Endodermal cell (in vitro differentiated cells): ENCODE results near the gene FGF13. TPM values are rescaled to one million over a fixed set of nuclear protein-coding genes. Genes with fewer than 3 reads are reported as not detected.

Experiments
- DNase-seq: peaks from one replicate; pipeline ENCODE4 v3.0.0-alpha.2; 2017
- H3K27ac ChIP-seq: 2 replicates; pipeline ENCODE4 v1.5.1; 2013; ENCODE audit warnings: mild to moderate bottlenecking, low read depth, low read length, moderate library complexity
- H3K27me3 ChIP-seq: 2 replicates; pipeline ENCODE4 v1.6.1; 2013; ENCODE audit warnings: mild to moderate bottlenecking, low read length, moderate library complexity; ENCODE audit not compliant: insufficient read depth, control insufficient read depth, poor library complexity, severe bottlenecking
- H3K36me3 ChIP-seq: 2 replicates; pipeline ENCODE4 v1.7.0; 2013; ENCODE audit warnings: mild to moderate bottlenecking, low read length, moderate library complexity; ENCODE audit not compliant: control insufficient read depth, insufficient read depth
- H3K4me1 ChIP-seq: one replicate; pipeline ENCODE4 v1.7.0; 2013; ENCODE audit warnings: low read length; ENCODE audit not compliant: control insufficient read depth, insufficient read depth
- H3K4me3 ChIP-seq: 2 replicates; pipeline ENCODE4 v1.5.1; 2013; ENCODE audit warnings: mild to moderate bottlenecking, low read length, moderate library complexity
- H3K9ac ChIP-seq: 2 replicates; pipeline ENCODE4 v1.6.1; 2013; ENCODE audit warnings: mild to moderate bottlenecking, low read length, moderate library complexity; ENCODE audit not compliant: poor library complexity, severe bottlenecking; ENCODE audit errors: extremely low read depth
- H3K9me3 ChIP-seq: 2 replicates; pipeline ENCODE4 v1.6.1; 2013; ENCODE audit warnings: mild to moderate bottlenecking, low read length, moderate library complexity; ENCODE audit not compliant: control insufficient read depth
- H3K27ac Mint-ChIP-seq: 2 replicates; pipeline ENCODE4 v1.8.0; 2020; ENCODE audit warnings: mixed read lengths
- H3K27me3 Mint-ChIP-seq: 2 replicates; pipeline ENCODE4 v1.8.0; 2021; ENCODE audit warnings: mild to moderate bottlenecking, mixed read lengths; ENCODE audit not compliant: insufficient read depth
- H3K36me3 Mint-ChIP-seq: 2 replicates; pipeline ENCODE4 v1.8.0; 2020; ENCODE audit warnings: low read depth, mixed read lengths
- H3K4me1 Mint-ChIP-seq: 2 replicates; pipeline ENCODE4 v1.8.0; 2020; ENCODE audit warnings: mixed read lengths
- H3K4me3 Mint-ChIP-seq: 2 replicates; pipeline ENCODE4 v1.8.0; 2020; ENCODE audit warnings: mild to moderate bottlenecking, moderate library complexity, mixed read lengths
- H3K9me3 Mint-ChIP-seq: 2 replicates; pipeline ENCODE4 v1.8.0; 2020; ENCODE audit warnings: mild to moderate bottlenecking, mixed read lengths
- WGBS, 2 experiments: methylation state at CpG; one replicate each; pipeline versions ENCODE4 v1.1.5 to v1.1.7; 2013; ENCODE audit warnings: missing lambda C conversion rate in 2 of 2, mixed read lengths in 1 of 2; ENCODE audit not compliant: insufficient coverage in 1 of 2, insufficient read length in 1 of 2; 5-methylcytosine and 5-hydroxymethylcytosine counted together
- total RNA-seq, 2 donors: library from RNA; stranded (reverse); fragmentation: NEBNext Ultra II Directional in 1 of 2; extraction: Animal tissue kit (Norgen Biotek cat#: 25700) in 1 of 2; gene quantifications; 2 replicates in 1 of 2; 3 replicates in 1 of 2; pipeline ENCODE4 v1.2.1, GENCODE V29; 2021
- TF ChIP-seq, protein P1 (sequence below): fragments of 200-600 bp; sonication (generic); conservative IDR thresholded peaks from 2 replicates; pipeline ENCODE4 v1.5.0; 2021; ENCODE audit warnings: antibody characterized with exemption, mild to moderate bottlenecking

Gene FGF13
- total RNA-seq, 2 donors from 2014 or later, result 31.1 to 69.4 TPM

DNA sequence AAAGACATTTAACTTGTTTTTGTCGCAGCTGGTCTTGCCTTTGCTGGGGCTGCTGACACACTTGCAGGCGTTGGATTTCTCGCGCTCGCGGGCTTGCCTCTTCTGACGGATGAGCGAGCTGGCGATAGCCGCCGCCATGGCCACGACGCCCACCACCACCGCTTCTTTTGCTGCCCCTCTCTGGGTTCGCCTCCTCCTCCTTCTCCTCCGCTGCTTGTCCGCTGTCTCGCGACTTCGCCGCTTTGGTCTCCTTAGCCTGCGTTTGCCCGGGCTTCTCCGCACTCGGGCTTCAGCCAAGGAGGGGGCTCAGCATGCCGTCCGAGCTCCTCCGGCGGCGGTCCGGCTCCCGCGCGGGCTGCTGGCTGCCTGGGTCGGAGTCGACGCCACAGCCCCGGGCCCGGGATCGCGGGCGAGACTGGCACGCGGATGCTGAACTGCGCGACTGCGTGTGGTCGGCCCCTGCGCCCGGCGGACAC, 613 bp downstream of the FGF13 start:
- Histone ChIP-seq H3K27ac (no peak overlapping the region), H3K27me3 (no peaks in the 10 kb centered on the region), H3K9me3 (no peaks in the 10 kb centered on the region), H3K4me3 (peak overlapping the region; percentile 84), H3K4me1 (no peaks in the 10 kb centered on the region), H3K36me3 (peaks cover 23% of the 10 kb centered on the region), H3K9ac (peak overlapping the region; percentile 70)
- H3K27me3 Mint-ChIP-seq, result peaks cover 11% of the 10 kb centered on the region
- H3K27ac Mint-ChIP-seq, result peak overlapping the region; percentile 67
- no peaks in the 10 kb centered on the region for H3K9me3 Mint-ChIP-seq
- H3K36me3 Mint-ChIP-seq, result peaks cover 25% of the 10 kb centered on the region
- TF ChIP-seq, protein P1, sequence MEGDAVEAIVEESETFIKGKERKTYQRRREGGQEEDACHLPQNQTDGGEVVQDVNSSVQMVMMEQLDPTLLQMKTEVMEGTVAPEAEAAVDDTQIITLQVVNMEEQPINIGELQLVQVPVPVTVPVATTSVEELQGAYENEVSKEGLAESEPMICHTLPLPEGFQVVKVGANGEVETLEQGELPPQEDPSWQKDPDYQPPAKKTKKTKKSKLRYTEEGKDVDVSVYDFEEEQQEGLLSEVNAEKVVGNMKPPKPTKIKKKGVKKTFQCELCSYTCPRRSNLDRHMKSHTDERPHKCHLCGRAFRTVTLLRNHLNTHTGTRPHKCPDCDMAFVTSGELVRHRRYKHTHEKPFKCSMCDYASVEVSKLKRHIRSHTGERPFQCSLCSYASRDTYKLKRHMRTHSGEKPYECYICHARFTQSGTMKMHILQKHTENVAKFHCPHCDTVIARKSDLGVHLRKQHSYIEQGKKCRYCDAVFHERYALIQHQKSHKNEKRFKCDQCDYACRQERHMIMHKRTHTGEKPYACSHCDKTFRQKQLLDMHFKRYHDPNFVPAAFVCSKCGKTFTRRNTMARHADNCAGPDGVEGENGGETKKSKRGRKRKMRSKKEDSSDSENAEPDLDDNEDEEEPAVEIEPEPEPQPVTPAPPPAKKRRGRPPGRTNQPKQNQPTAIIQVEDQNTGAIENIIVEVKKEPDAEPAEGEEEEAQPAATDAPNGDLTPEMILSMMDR, result no peak
- peaks cover 32% of the 10 kb centered on the region for H3K4me1 Mint-ChIP-seq
- peak; percentile 72 for DNase-seq
- peak overlapping the region; percentile 89 for H3K4me3 Mint-ChIP-seq
- WGBS, 2 experiments, result 0% methylated on average over 46 of the region's 51 CpGs; no CpG with 5 or more reads in 1 of the 2 experiments

DNA sequence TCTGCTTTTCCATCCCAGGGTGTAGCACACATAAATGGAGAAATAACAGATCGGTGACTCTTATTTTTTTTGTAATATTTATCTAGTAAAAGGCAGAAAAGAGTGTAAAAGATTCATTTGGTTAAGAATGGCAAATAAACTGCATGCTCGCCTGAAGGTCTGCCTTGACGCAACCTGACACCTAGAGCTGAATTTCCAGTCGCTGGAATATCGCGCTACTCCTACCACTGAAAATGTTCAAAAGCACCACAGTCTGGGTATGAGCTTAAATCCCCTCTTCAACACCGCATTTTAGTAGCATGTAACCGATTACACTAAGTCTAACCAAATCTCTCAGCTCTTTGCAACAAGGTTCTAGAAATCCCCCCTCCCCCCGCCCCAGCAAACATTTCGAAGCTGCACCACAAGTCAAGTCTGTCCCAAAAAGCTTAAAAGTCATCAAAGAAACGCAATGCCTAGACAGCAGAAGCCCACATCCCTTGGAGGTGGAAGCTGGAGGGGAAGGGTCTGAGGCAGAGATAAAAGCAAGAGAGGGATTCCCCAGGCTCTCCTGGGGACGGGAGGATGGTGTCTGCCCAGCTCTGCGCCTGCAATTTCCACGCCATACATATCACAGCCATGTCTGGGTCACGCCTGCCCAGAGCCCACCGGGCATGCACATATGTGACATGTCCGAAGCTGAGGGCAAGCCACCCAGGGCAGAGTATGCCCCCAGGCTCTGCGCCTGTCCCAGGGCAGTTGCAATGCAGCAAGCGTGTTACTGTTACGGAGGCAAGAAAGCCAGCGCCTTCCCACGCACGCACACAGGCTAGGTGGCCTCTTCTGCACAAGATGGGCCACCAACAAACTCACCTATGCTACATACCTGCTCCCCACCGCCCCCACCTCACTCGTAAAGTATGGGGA, 1.4 kb downstream of the FGF13 start:
- Histone ChIP-seq H3K36me3 (peaks cover 25% of the 10 kb centered on the region), H3K4me1 (no peaks in the 10 kb centered on the region), H3K4me3 (peak overlapping the region; percentile 84), H3K9me3 (no peaks in the 10 kb centered on the region), H3K9ac (peak overlapping the region; percentile 70), H3K27me3 (no peaks in the 10 kb centered on the region), H3K27ac (no peak overlapping the region)
- H3K27ac Mint-ChIP-seq, result peak overlapping the region; percentile 67
- peaks cover 32% of the 10 kb centered on the region for H3K4me1 Mint-ChIP-seq
- 0 to 1% methylated on average over 4 to 22 of the region's 25 CpGs for whole genome bisulfite sequencing, 2 experiments
- DNase-seq, result peak; percentile 57
- TF ChIP-seq, protein P1, result no peak
- peaks cover 32% of the 10 kb centered on the region for H3K36me3 Mint-ChIP-seq
- H3K4me3 Mint-ChIP-seq, result peak overlapping the region; percentile 89
- no peaks in the 10 kb centered on the region for H3K9me3 Mint-ChIP-seq
- peaks cover 11% of the 10 kb centered on the region for H3K27me3 Mint-ChIP-seq

DNA sequence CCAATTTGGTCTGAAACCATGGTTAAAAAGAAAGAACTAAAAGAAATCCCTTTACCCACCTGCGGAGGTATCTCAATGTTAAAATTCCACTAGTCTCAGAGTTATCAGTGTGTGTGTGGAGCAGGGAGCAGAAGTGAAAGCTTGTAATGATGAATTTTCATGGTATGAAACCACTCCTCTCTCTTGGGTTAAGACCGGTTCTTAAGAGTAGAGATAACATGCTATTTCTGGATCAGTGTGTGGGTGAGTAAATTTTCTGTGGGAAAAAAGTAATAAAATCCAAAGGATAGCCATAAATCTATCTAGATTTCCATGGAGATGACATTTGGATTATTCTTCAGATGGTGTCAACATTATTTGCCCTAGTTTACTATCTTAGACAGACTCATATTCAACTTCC, 3.2 kb downstream of the FGF13 start:
- H3K27me3 ChIP-seq, result no peaks in the 10 kb centered on the region
- Mint-ChIP-seq H3K27me3 (peaks cover 11% of the 10 kb centered on the region), H3K4me3 (peak overlapping the region; percentile 89), H3K27ac (no peak overlapping the region), H3K9me3 (no peaks in the 10 kb centered on the region), H3K4me1 (peaks cover 23% of the 10 kb centered on the region), H3K36me3 (peaks cover 37% of the 10 kb centered on the region)
- TF ChIP-seq, protein P1, result no peak
- no peak overlapping the region for H3K27ac ChIP-seq
- H3K4me1 ChIP-seq, result no peaks in the 10 kb centered on the region
- H3K4me3 ChIP-seq, result peak overlapping the region; percentile 84
- no peak for DNase-seq
- no peak overlapping the region for H3K9ac ChIP-seq
- no peaks in the 10 kb centered on the region for H3K9me3 ChIP-seq
- 100% methylated on average over 1 of the region's 2 CpGs; no CpG with 5 or more reads in 1 of the 2 experiments for WGBS, 2 experiments
- H3K36me3 ChIP-seq, result peaks cover 33% of the 10 kb centered on the region
